Liver (tissue), 9 donors: ENCODE data around the gene TRIM9. TPM values are rescaled to one million over a fixed set of nuclear protein-coding genes. Genes with fewer than 3 reads are reported as not detected.

Source experiments
- DNase-seq: peaks from one replicate; pipeline ENCODE4 v3.0.0-alpha.2; 2017; ENCODE audit warnings: low spot score
- H3K27ac ChIP-seq, 2 donors: one replicate each; pipeline ENCODE4 v1.7.0; 2013; ENCODE audit warnings: inconsistent platforms in 2 of 2, low read length in 2 of 2, control low read depth in 1 of 2, low read depth in 1 of 2, mild to moderate bottlenecking in 1 of 2
- H3K27me3 ChIP-seq, 4 donors: one replicate each; pipeline versions ENCODE4 v1.6.1 to v1.7.0; 2013; ENCODE audit warnings: low read length in 3 of 4, inconsistent platforms in 1 of 4, mild to moderate bottlenecking in 1 of 4, moderate library complexity in 1 of 4; ENCODE audit not compliant: control insufficient read depth in 4 of 4, insufficient read depth in 4 of 4
- H3K36me3 ChIP-seq, 4 donors: one replicate each; pipeline versions ENCODE4 v1.6.1 to v1.7.0; 2013; ENCODE audit warnings: low read length in 3 of 4, mild to moderate bottlenecking in 3 of 4, low read depth in 1 of 4, moderate library complexity in 1 of 4; ENCODE audit not compliant: control insufficient read depth in 4 of 4, insufficient read depth in 3 of 4
- H3K4me1 ChIP-seq, 4 donors: one replicate each; pipeline versions ENCODE4 v1.6.1 to v1.7.0; 2013; ENCODE audit warnings: low read length in 3 of 4, mild to moderate bottlenecking in 3 of 4, moderate library complexity in 1 of 4; ENCODE audit not compliant: control insufficient read depth in 4 of 4, insufficient read depth in 4 of 4
- H3K4me3 ChIP-seq, 3 donors: one replicate each; pipeline versions ENCODE4 v1.6.1 to v1.7.0; 2013; ENCODE audit warnings: low read length in 3 of 3, control low read depth in 1 of 3, low read depth in 1 of 3, mild to moderate bottlenecking in 1 of 3
- H3K9ac ChIP-seq, 2 donors: one replicate each; pipeline ENCODE4 v1.7.0; 2013; ENCODE audit warnings: low read length in 2 of 2, mild to moderate bottlenecking in 2 of 2, moderate library complexity in 2 of 2, control low read depth in 1 of 2, low read depth in 1 of 2
- H3K9me3 ChIP-seq, 4 donors: one replicate each; pipeline versions ENCODE4 v1.6.1 to v1.7.0; 2013; ENCODE audit warnings: low read length in 3 of 4; ENCODE audit not compliant: control insufficient read depth in 4 of 4
- EGR1 ChIP-seq, 2 donors: IDR thresholded peaks; 2 replicates each; pipeline ENCODE4 v1.6.1; 2016 to 2018; ENCODE audit warnings: antibody characterized with exemption in 2 of 2, low read depth in 2 of 2
- FOXA1 ChIP-seq: IDR thresholded peaks from 2 replicates; pipeline ENCODE4 v1.6.1; 2016; ENCODE audit warnings: antibody characterized with exemption
- FOXA2 ChIP-seq: IDR thresholded peaks from 2 replicates; pipeline ENCODE4 v1.6.1; 2016; ENCODE audit warnings: antibody characterized with exemption
- GABPA ChIP-seq, 2 donors: IDR thresholded peaks in 1 of 2; conservative IDR thresholded peaks in 1 of 2; 2 replicates each; pipeline ENCODE4 v1.6.1; 2016; ENCODE audit warnings: antibody characterized with exemption in 2 of 2, mild to moderate bottlenecking in 1 of 2, moderate library complexity in 1 of 2
- HNF4A ChIP-seq, 2 donors: conservative IDR thresholded peaks; 2 replicates each; pipeline ENCODE4 v1.6.1; 2016; ENCODE audit warnings: antibody characterized with exemption in 2 of 2, mild to moderate bottlenecking in 2 of 2
- HNF4G ChIP-seq: IDR thresholded peaks from 2 replicates; pipeline ENCODE4 v1.6.1; 2016; ENCODE audit warnings: antibody characterized with exemption
- JUND ChIP-seq, 2 donors: IDR thresholded peaks; 2 replicates each; pipeline ENCODE4 v1.6.1; 2016; ENCODE audit warnings: antibody characterized with exemption in 2 of 2
- MAX ChIP-seq: IDR thresholded peaks from 2 replicates; pipeline ENCODE4 v1.6.1; 2016; ENCODE audit warnings: antibody characterized with exemption
- NR2F2 ChIP-seq: IDR thresholded peaks from 2 replicates; pipeline ENCODE4 v1.6.1; 2016; ENCODE audit warnings: antibody characterized with exemption
- RAD21 ChIP-seq, 2 donors: IDR thresholded peaks; 2 replicates each; pipeline ENCODE4 v1.6.1; 2016; ENCODE audit warnings: antibody characterized with exemption in 2 of 2, mild to moderate bottlenecking in 2 of 2
- RXRA ChIP-seq, 2 donors: IDR thresholded peaks; 2 replicates each; pipeline ENCODE4 v1.6.1; 2017 to 2018; ENCODE audit warnings: antibody characterized with exemption in 2 of 2, mild to moderate bottlenecking in 1 of 2
- SP1 ChIP-seq: IDR thresholded peaks from 2 replicates; pipeline ENCODE4 v1.6.1; 2018; ENCODE audit warnings: antibody characterized with exemption, mild to moderate bottlenecking
- YY1 ChIP-seq: IDR thresholded peaks from 2 replicates; pipeline ENCODE4 v1.6.1; 2016; ENCODE audit warnings: antibody characterized with exemption, mild to moderate bottlenecking
- ZBTB33 ChIP-seq: IDR thresholded peaks from 2 replicates; pipeline ENCODE4 v1.6.1; 2016; ENCODE audit warnings: antibody characterized with exemption
- WGBS: extraction: QIAGEN DNeasy Blood & Tissue Kit; methylation state at CpG from one replicate; pipeline ENCODE4 v1.1.7; 2013; 5-methylcytosine and 5-hydroxymethylcytosine counted together
- polyA plus RNA-seq, 2 donors: library from polyadenylated mRNA; stranded (reverse) in 1 of 2; unstranded in 1 of 2; fragments of 200-250 nt in 1 of 2; fragments of >200 nt in 1 of 2; fragmentation: Nextera tagmentation in 1 of 2; extraction: Ambion mirVana in 1 of 2; gene quantifications; one replicate each; pipeline versions ENCODE4 v1.2.1 to v1.2.3, GENCODE V29; 2013 to 2015
- total RNA-seq, 2 donors: library from RNA; depleted of rRNA; stranded (reverse); fragments of >200 nt; gene quantifications; one replicate each; pipeline ENCODE4 v1.2.3, GENCODE V29; 2014
- TF ChIP-seq, protein P1 (sequence below): IDR thresholded peaks from 2 replicates; pipeline ENCODE4 v1.6.1; 2016; ENCODE audit warnings: antibody characterized with exemption, mild to moderate bottlenecking
- TF ChIP-seq, protein P2 (sequence below): IDR thresholded peaks from 2 replicates; pipeline ENCODE4 v1.6.1; 2016; ENCODE audit warnings: antibody characterized with exemption
- TF ChIP-seq, protein P3 (sequence below): fragments of 150-350 bp; IDR thresholded peaks from 2 replicates; pipeline ENCODE4 v1.5.1; 2017; ENCODE audit warnings: improper control_type of control experiment, low read depth, low read length; ENCODE audit not compliant: missing input control
- donor health status: healthy.
- donor health status: healthy.
- donor health status: healthy.
- donor health status: healthy.
- donor health status: healthy.

The TRIM9 gene
- total and polyA plus RNA-seq, 4 donors: 0.09 to 1.6 (median 0.18) TPM

- Histone ChIP-seq H3K4me1 (no peaks in the 10 kb centered on the region), H3K9ac (no peak overlapping the region), H3K36me3 (no peaks in the 10 kb centered on the region), H3K4me3 (no peak overlapping the region), H3K27me3 (peaks cover 0 to 5% (median 2%) of the 10 kb centered on the region in 4 donors), H3K27ac (no peak overlapping the region), H3K9me3 (no peaks in the 10 kb centered on the region)
- DNase-seq: no peak
- TF ChIP-seq EGR1 (IDR thresholded peaks at IDR 0.05; ENCODE audit: low read depth in 2 of 2) (no peak), RXRA (IDR thresholded peaks at IDR 0.05) (no peak), SP1 (no peak), GABPA (IDR thresholded peaks at IDR 0.05 in 1 of 2, conservative IDR thresholded peaks at IDR 0.05 in 1 of 2) (no peak), YY1 (no peak), MAX (no peak), FOXA1 (no peak), FOXA2 (no peak), NR2F2 (no peak), HNF4G (no peak), RAD21 (IDR thresholded peaks at IDR 0.05) (no peak), ZBTB33 (no peak), HNF4A (conservative IDR thresholded peaks at IDR 0.05) (no peak)
- TF ChIP-seq, protein P1, sequence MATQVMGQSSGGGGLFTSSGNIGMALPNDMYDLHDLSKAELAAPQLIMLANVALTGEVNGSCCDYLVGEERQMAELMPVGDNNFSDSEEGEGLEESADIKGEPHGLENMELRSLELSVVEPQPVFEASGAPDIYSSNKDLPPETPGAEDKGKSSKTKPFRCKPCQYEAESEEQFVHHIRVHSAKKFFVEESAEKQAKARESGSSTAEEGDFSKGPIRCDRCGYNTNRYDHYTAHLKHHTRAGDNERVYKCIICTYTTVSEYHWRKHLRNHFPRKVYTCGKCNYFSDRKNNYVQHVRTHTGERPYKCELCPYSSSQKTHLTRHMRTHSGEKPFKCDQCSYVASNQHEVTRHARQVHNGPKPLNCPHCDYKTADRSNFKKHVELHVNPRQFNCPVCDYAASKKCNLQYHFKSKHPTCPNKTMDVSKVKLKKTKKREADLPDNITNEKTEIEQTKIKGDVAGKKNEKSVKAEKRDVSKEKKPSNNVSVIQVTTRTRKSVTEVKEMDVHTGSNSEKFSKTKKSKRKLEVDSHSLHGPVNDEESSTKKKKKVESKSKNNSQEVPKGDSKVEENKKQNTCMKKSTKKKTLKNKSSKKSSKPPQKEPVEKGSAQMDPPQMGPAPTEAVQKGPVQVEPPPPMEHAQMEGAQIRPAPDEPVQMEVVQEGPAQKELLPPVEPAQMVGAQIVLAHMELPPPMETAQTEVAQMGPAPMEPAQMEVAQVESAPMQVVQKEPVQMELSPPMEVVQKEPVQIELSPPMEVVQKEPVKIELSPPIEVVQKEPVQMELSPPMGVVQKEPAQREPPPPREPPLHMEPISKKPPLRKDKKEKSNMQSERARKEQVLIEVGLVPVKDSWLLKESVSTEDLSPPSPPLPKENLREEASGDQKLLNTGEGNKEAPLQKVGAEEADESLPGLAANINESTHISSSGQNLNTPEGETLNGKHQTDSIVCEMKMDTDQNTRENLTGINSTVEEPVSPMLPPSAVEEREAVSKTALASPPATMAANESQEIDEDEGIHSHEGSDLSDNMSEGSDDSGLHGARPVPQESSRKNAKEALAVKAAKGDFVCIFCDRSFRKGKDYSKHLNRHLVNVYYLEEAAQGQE: no peak
- TF ChIP-seq, protein P2, sequence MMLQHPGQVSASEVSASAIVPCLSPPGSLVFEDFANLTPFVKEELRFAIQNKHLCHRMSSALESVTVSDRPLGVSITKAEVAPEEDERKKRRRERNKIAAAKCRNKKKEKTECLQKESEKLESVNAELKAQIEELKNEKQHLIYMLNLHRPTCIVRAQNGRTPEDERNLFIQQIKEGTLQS: no peak
- TF ChIP-seq, protein P3, sequence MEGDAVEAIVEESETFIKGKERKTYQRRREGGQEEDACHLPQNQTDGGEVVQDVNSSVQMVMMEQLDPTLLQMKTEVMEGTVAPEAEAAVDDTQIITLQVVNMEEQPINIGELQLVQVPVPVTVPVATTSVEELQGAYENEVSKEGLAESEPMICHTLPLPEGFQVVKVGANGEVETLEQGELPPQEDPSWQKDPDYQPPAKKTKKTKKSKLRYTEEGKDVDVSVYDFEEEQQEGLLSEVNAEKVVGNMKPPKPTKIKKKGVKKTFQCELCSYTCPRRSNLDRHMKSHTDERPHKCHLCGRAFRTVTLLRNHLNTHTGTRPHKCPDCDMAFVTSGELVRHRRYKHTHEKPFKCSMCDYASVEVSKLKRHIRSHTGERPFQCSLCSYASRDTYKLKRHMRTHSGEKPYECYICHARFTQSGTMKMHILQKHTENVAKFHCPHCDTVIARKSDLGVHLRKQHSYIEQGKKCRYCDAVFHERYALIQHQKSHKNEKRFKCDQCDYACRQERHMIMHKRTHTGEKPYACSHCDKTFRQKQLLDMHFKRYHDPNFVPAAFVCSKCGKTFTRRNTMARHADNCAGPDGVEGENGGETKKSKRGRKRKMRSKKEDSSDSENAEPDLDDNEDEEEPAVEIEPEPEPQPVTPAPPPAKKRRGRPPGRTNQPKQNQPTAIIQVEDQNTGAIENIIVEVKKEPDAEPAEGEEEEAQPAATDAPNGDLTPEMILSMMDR: no peak
Observed at GRCh38 chr14:51104467-51104866, 9.6 kb upstream of the TRIM9 start.

DNA sequence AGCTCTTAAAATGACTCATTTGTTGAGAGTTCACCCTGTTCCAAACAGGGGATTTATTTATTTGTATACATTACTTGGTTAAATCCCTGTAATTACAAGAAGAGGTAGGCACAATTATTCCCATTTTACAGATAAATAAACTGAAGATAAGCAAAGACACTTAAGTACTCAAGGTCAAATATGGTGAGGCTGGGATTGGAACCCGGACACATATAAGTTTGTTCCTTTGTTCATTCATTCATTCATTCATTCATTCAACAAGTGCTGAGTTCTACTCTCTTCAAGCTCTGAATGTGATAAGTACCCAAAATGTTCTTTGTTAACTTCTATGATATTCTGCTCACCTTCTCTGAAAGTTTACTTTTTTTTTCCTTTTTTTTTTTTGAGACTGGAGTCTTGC, 2.4 kb upstream of the TRIM9 start:
- no peak overlapping the region for H3K9ac ChIP-seq
- H3K27ac ChIP-seq: no peak overlapping the region
- 72% methylated on average over 1 of the region's 1 CpG for WGBS
- H3K36me3 ChIP-seq: no peaks in the 10 kb centered on the region
- no peak overlapping the region for H3K4me3 ChIP-seq
- peaks cover 0 to 3% (median 0%) of the 10 kb centered on the region in 4 donors for H3K9me3 ChIP-seq
- H3K27me3 ChIP-seq: peaks cover 2 to 13% (median 7%) of the 10 kb centered on the region in 4 donors
- DNase-seq: no peak
- no peak for TF ChIP-seq HNF4G
- no peak for TF ChIP-seq RAD21 (IDR thresholded peaks at IDR 0.05)
- TF ChIP-seq JUND (IDR thresholded peaks at IDR 0.05): no peak
- TF ChIP-seq EGR1 (IDR thresholded peaks at IDR 0.05; ENCODE audit: low read depth in 2 of 2): no peak
- no peak for TF ChIP-seq RXRA (IDR thresholded peaks at IDR 0.05)
- no peak for TF ChIP-seq GABPA (IDR thresholded peaks at IDR 0.05 in 1 of 2, conservative IDR thresholded peaks at IDR 0.05 in 1 of 2)
- TF ChIP-seq YY1: no peak
- no peak for TF ChIP-seq FOXA1
- TF ChIP-seq FOXA2: no peak
- H3K4me1 ChIP-seq: peaks cover 16 to 25% (median 20%) of the 10 kb centered on the region in 4 donors
